GM19463 (cell line): ENCODE results near the gene DEAF1.

ENCODE experiments used
- ATAC-seq: cut with Tn5 transposase; IDR thresholded peaks from one replicate; pipeline ENCODE4 v1.9.1; 2021; ENCODE audit warnings: mild to moderate bottlenecking, moderate library complexity; ENCODE audit not compliant: unreplicated experiment

The DEAF1 gene

DNA sequence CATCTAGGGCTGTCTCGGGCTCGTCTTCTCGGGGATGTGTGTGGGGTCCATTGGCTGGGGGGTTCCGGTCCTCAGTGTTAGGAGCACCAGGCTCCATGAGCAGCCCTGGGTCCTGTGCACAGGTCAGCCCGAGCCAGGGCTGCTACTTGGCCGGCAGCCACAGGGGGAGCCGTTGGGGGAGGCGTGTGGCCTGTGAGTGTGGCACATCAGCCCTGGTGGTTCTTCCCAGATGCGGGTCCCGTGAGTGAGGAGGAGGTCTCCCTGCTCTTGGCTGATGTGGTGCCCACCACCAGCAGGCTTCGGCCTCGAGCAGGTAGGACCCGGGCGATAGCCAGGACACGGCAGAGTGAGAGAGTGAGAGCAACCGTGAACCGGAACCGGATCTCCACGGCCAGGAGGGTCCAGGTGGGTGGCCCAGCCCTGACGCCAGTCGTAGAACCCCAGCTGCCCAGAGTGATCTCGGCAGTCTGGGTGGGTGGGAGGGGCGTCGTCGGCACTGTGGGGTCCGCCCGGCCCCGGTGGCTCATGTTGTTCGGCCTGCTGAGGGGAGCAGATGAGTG lies 97.8 kb downstream of the DEAF1 start:
- no peak for ATAC-seq

- ATAC-seq, result no peak
Measured at GRCh38 chr11:596374-596773, 98.6 kb downstream of the DEAF1 start.

DNA sequence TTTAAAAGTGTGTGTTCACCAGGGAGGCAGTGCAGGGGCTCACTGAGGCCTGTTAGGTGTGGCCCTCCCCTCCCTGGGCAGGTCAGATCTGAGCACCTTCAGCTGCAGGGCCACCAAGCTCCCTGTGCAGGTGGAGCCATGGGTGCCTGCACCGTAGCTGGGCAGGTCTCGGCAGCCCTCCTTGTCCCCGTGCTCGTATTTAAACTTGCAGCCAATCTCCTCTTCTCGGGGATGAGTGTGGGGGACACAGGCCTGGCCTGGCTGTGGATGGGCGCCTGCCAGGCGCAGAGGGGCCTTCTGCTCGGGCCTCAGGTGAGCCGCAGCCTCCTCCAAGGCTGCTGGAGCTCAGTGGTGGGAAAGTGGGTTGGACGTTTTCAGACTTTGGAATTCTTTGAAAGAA lies 99.6 kb downstream of the DEAF1 start:
- no peak for ATAC-seq
